HG02798 (cell line): ENCODE results near the gene CHD2.
"Not testable (repeated sequence)": the region's sequence is repeated elsewhere in the genome, so short reads cannot be mapped to it uniquely, and the experiment has no call there.

Experiments used
- ATAC-seq: cut with Tn5 transposase; IDR thresholded peaks from one replicate; pipeline ENCODE4 v1.9.1; 2021; ENCODE audit warnings: mild to moderate bottlenecking; ENCODE audit not compliant: unreplicated experiment, poor library complexity

CHD2 gene

DNA sequence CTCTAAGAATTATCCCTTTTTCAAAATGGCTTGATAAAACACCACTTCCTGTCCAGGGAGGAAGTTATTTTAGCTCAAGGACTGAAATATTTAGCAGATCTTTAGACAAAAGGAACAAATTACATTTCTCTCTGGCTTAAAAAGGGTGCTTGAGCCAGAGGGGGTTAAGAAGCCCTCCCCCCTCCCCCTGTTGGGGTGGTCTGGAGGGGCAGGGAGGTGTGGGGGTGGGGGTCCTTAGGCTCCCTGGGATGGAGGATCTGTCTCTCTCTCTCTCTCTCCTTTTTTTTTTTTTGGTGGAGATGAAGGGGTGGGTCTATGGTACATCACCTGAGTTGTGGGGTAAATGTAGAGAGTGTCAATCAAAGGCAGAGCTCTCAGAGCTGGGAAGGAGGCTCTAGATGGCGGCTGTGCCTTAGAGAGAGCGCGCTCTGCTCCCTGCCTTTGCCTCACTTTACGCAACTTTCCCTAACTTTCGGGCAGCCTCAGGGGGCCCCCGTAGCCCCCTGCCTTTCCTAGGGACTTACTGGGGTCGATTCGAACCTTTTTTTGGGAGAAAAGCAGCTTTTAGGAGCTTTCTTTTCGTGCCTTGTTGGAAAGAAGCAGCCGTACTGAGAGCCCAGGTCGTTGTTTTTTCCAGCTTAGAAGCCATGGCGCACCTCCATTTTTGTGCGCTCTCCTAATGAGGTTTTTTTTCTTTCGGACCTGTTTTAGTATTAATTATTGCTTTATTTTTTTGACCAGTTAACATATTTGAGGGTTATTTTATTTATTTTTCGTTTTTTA is at the start of gene CHD2:
CHD2 (plus strand) TSS at position 377 of the 783 bp plus-strand sequence. CDS start 914 bp downstream, outside the sequence.
- peak; percentile 66 for ATAC-seq

GRCh38 chr15:92853222-92853621 is 46.9 kb upstream of the CHD2 start:
- ATAC-seq: no peak

DNA sequence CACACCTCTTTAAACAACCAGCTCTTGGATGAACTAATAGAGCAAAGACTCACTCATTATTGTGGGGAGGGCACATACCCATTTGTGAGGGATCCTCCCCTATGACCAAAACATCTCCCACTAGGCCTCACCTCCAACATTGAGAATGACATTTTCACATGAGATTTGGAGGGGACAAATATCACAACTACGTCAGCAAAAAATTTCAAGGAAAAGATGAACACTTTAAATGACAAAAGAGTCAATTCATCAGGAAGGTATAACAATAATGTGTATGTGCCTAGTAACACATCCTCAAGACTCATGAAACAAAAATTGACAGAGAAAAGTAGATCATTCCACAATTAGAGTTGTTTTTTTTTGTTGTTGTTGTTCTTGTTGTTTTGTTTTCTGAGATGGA is 38.4 kb upstream of the CHD2 start:
- ATAC-seq: no peak

DNA sequence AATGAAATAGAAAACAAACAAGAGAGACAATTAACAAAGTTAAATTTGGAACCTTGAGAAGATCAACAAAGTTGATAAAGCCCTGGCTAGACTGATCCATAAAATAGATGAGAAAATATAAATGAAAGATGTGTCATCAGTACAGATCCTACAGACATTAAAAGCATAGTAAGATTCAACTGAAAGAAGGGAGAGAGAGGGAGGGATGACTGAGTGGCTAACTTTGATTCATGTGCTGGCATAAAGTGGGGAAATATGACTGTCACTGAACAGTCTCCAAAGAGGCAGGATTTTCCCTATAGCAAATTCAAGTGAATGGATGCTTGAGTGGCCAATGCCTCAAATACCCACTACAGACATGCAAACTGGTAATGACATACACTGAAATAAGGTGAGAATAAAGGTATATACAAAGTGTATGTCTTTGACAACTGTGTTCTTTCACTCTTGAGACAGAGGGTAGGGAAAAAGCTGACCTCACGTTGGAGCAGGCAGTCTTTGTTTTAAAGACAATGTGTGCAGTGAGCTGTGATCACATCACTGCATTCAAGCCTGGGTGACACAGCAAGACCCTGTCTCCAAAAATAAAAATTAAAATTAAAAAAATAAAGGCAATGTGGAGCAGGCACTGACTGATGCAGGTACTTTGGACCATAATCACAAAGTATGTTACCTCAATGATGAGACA is 35.9 kb upstream of the CHD2 start:
- no peak for ATAC-seq

- ATAC-seq: no peak
Measured at GRCh38 chr15:92869263-92869940, 30.7 kb upstream of the CHD2 start.

DNA sequence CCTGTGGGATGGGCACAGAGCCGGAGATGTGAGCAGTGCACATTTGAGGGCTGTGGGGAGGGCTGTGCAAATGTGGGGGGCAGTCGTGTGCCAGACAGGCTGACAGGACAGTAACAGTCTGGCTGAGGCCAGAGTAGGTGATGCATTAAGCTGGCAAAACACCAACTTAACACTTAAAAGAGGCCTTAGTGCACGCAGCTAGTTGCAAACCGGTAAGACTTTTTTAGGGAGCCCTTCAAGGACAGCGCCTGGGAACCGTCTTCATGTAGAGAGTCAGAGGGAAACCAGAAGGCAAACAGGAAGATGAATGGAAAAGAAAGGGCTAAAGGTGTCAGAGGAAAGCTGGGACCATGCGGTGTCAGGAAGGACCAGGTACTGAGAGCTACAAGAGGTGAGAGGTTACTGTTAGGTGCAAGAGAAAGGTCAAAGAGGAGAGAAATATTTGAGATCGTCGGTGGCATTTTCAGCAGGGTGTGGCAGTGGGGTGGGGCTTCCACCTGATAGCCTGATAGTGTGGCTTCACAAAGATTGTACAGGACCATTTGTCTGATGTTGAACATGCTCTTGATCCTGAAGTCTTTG is 30.0 kb upstream of the CHD2 start:
- no peak for ATAC-seq

- not testable (repeated sequence) for ATAC-seq
Measured at GRCh38 chr15:92872967-92873366, 27.2 kb upstream of the CHD2 start.

- no peak for ATAC-seq
Measured at GRCh38 chr15:92877000-92877399, 23.1 kb upstream of the CHD2 start.

DNA sequence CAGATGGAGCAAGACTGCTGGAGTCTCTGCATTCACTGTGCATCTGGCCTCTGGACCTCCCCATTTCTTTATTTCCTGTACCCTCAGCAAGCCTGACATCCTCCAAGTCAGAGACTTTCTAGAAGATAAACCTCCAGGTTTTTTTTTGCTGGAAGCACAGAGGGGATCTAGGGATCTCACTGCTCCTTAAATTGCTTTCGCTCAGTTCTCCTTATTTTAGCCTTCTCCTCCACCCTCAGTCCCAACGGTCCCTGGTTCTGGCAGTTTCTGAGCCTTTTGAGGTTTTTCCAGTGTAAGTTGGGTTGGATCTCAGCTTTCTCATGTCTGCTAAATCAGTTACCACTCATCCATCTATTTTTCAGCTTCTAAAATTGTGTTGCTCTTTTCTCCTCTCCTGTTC is 22.7 kb upstream of the CHD2 start:
- ATAC-seq: no peak

DNA sequence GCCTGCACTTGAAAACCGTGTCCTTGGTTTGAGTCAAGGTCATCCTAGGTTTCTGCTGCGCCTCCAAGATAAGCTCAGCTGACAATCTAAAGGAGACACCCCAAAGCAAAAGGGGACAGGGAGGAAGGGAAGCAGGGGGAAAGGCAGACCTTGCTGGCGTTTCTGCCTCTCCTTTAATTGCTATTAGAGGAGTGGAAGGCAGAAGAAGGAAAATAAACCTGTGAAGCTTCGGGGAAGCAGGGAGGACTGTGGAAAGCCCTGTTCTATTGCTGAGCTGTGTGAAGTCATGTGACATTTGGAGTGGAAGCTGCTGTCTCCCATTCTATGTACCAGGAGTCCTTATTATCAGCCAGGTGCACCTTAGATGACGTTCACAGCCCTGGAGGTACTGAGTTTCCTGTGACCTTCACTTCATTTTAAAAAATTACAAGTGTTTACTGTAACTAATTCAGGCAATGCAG is 21.5 kb upstream of the CHD2 start:
- no peak for ATAC-seq

GRCh38 chr15:92879949-92880725 is 20.0 kb upstream of the CHD2 start:
- ATAC-seq: no peak

GRCh38 chr15:92880796-92881195 is 19.3 kb upstream of the CHD2 start:
- ATAC-seq: no peak

GRCh38 chr15:92881211-92881754 is 18.8 kb upstream of the CHD2 start:
- ATAC-seq: no peak

DNA sequence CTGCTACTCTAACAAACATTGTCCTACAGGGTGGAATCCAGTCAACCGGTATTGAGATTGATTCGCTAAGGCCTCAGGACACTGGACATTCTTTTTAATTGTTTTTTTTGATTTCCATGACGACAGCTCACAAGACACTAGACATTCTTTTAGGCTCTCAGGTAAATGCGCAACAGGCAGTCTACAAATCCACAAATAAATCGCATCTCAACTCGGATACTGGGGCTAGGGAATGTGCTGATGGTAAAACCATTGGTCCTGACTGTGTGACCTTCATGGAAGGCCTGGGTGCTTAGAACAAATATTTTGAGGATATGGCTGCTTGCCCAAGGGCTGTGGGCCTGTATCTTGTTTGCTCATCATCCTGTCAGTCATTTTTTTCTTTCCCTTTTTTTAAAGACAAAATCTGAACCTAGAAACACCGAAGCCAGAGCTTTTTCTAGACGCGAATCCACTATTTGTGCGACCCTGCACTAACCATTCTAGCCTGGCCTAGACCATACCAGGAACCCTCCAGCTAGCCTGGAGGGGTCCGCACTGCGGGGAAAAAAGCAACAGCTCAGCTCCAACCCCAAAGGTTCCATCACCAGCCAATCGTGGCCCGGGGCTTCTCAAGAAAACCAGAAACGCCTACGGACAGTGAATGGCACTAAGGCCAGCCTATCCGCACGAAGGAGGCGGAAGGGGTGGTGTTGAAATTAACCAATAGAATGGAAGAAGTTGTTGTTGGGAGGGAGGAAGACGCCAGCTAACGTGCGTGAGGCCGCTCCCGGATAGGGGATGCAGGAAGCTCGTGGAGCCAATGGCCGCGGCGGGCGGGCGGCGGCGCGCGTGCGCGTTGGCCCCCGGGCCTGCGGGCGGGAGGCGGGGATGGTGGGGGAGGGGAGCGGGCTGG is 18.1 kb upstream of the CHD2 start:
- ATAC-seq: peak; percentile 96

DNA sequence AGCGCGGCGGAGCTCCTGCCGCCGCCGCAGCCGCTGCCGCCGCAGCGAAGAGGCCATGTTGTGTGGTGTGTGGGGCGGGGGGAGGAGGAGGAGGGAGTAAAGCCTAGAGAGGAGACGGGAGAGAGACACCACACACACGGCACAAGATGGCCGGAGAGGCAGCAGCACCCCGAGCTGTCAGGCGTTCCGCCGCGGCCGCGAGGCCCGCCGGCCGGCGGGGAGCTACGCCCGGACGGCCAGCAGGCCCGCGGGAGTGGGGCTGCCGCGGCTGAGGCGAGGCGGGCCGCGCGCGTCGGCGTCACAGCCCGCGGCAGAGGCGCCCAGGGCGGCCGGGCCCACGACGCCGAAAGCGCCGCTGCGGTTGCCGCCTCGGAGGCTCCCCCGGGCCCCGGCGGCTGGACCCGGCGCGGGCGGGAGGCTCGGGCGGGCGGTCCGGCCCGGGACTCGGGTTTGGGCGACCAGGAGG is 17.4 kb upstream of the CHD2 start:
- no peak for ATAC-seq

- no peak for ATAC-seq
Measured at GRCh38 chr15:92883163-92883875, 16.8 kb upstream of the CHD2 start.

GRCh38 chr15:92883876-92884435 is 16.2 kb upstream of the CHD2 start:
- no peak for ATAC-seq
